Measurements from ENCODE around the gene SMIM27. TPM values are rescaled to one million over a fixed set of nuclear protein-coding genes. Genes with fewer than 3 reads are reported as not detected.

The SMIM27 gene
- total and polyA plus RNA-seq, 9 of the 15 experiments (the other 6 are each of a cell fraction or from before 2014, with no cell fraction given), result 2.9 to 16.1 (median 7.9) TPM

GRCh38 chr9:32551276-32552051, 663 bp upstream of the SMIM27 start (continued):
- TF ChIP-seq ARID3B (CRISPR knock-in tag; IDR thresholded peaks at IDR 0.05; ENCODE audit: borderline replicate concordance) (no peak), TEAD4 (IDR thresholded peaks at IDR 0.05; ENCODE audit: low read length) (no peak), TEAD4 (CRISPR knock-in tag; IDR thresholded peaks at IDR 0.05; ENCODE audit: borderline replicate concordance) (no peak), CREM (IDR thresholded peaks at IDR 0.05; ENCODE audit: low read depth) (0 out of 2 replicates have a peak, but pooled peaks have one; percentile 18), NFIC (IDR thresholded peaks at IDR 0.05) (no peak), MNT (conservative IDR thresholded peaks at IDR 0.05) (0 out of 4 replicates have a peak, but pooled peaks of 1 of the 2 experiments have one; percentile 14), HDAC1 (IDR thresholded peaks at IDR 0.05) (no peak), KDM1A (IDR thresholded peaks at IDR 0.05) (no peak), MTA3 (IDR thresholded peaks at IDR 0.05; ENCODE audit: borderline replicate concordance) (0 out of 2 replicates have a peak, but pooled peaks have one; percentile 5), ZBTB12 (CRISPR knock-in tag; IDR thresholded peaks at IDR 0.05) (no peak), NR2C2 (CRISPR knock-in tag; IDR thresholded peaks at IDR 0.05) (no peak), NR2C2 (tag; IDR thresholded peaks at IDR 0.05) (no peak), HMBOX1 (IDR thresholded peaks at IDR 0.05) (peak; percentile 30; the same call in 1 of the 2 replicates), PBX2 (CRISPR knock-in tag; IDR thresholded peaks at IDR 0.05; ENCODE audit: low read depth) (no peak), PBX2 (tag; conservative IDR thresholded peaks at IDR 0.05; ENCODE audit: low read depth) (no peak)
